HCT116 (cell line): ENCODE results near the gene AKAP12. TPM values are rescaled to one million over a fixed set of nuclear protein-coding genes. Genes with fewer than 3 reads are reported as not detected.
A peak's percentile ranks its signal among the peaks of the same experiment; 100 is the strongest.

Experiments used
- ATAC-seq: fragments of 200-7000 bp; cut with Tn5 transposase; 2 replicates; pipeline ENCODE4 v1.9.1; 2020; ENCODE audit warnings: mild to moderate bottlenecking, moderate library complexity
- BruUV-seq: library from RNA; stranded (reverse); fragments of 400-500 nt; replicated peaks from 2 replicates; lab custom pipeline; 2021; lab: Mats Ljungman, UMichigan
- CTCF ChIA-PET: fragments of 300-600 bp; sonication (Branson Sonifier 250); formaldehyde crosslinking; loops from one replicate; lab custom pipeline; 2021; ENCODE audit warnings: antibody characterized with exemption; lab: Charles Lee
- POLR2A ChIA-PET: fragments of 300-600, 350-600 bp; sonication (Branson Sonifier 250); formaldehyde crosslinking; loops from one replicate; lab custom pipeline; 2021; ENCODE audit warnings: antibody characterized with exemption; lab: Charles Lee
- RAD21 ChIA-PET, 2 experiments: fragments of 300-600 bp; sonication (Branson Sonifier 250); formaldehyde crosslinking; loops; one replicate each; lab custom pipeline; 2023; ENCODE audit warnings: low total read pairs in 2 of 2; ENCODE audit not compliant: uncharacterized antibody in 2 of 2, unreplicated experiment in 2 of 2, low non-redundant PET in 1 of 2; lab: Charles Lee
- DNase-seq: peaks from one replicate; pipeline ENCODE4 v3.0.0-alpha.2; 2010; ENCODE audit warnings: low read depth, low spot score
- H2AFZ ChIP-seq: fragments of 200-600 bp; shearing (Covaris generic), sonication (generic); 2 replicates; pipeline ENCODE4 v1.6.1; 2017; ENCODE audit warnings: low read depth, mixed run types, mixed read lengths, antibody characterized with exemption, low read length; ENCODE audit not compliant: poor library complexity, severe bottlenecking
- H3K27ac ChIP-seq: 2 replicates; pipeline ENCODE4 v1.5.1; 2012; ENCODE audit warnings: low read depth, low read length
- H3K27me3 ChIP-seq: fragments of 200-600 bp; sonication (generic); 2 replicates; pipeline ENCODE4 v1.6.1; 2016; ENCODE audit warnings: mixed run types, low read length, mixed read lengths; ENCODE audit not compliant: insufficient read depth
- H3K36me3 ChIP-seq, 2 experiments: fragments of 200-500 bp in 1 of 2; fragments of 200-600 bp in 1 of 2; sonication (Bioruptor generic) in 1 of 2; sonication (generic) in 1 of 2; 2 replicates each; pipeline versions ENCODE4 v1.5.1 to v1.6.1; 2014 to 2016; ENCODE audit warnings: low read length in 2 of 2, inconsistent platforms in 1 of 2, mixed read lengths in 1 of 2, mixed run types in 1 of 2; ENCODE audit not compliant: insufficient read depth in 2 of 2, control insufficient read depth in 1 of 2
- H3K4me1 ChIP-seq, 2 experiments: fragments of 200-600 bp in 1 of 2; sonication (generic) in 1 of 2; 2 replicates each; pipeline versions ENCODE4 v1.5.1 to v1.6.1; 2012 to 2017; ENCODE audit warnings: low read length in 2 of 2, inconsistent platforms in 1 of 2, mild to moderate bottlenecking in 1 of 2, mixed read lengths in 1 of 2, mixed run types in 1 of 2, moderate library complexity in 1 of 2; ENCODE audit not compliant: insufficient read depth in 2 of 2, control insufficient read depth in 1 of 2
- H3K4me2 ChIP-seq: fragments of 200-600 bp; sonication (generic); 2 replicates; pipeline ENCODE4 v1.6.1; 2017; ENCODE audit warnings: mixed run types, low read length, mixed read lengths
- H3K4me3 ChIP-seq, 2 experiments: fragments of 200-600 bp in 1 of 2; sonication (generic) in 1 of 2; replicated peaks in 1 of 2; 2 replicates each; pipeline ENCODE4 v1.5.1; 2011 to 2016; ENCODE audit warnings: low read length in 2 of 2, control low read depth in 1 of 2, low read depth in 1 of 2, mild to moderate bottlenecking in 1 of 2, mixed read lengths in 1 of 2, mixed run types in 1 of 2
- H3K79me2 ChIP-seq: fragments of 200-600 bp; sonication (generic); 2 replicates; pipeline ENCODE4 v1.6.1; 2017; ENCODE audit warnings: mild to moderate bottlenecking, mixed run types, low read length, moderate library complexity, mixed read lengths; ENCODE audit not compliant: insufficient read depth
- H3K9ac ChIP-seq: fragments of 200-600 bp; sonication (generic); 2 replicates; pipeline ENCODE4 v1.6.1; 2016; ENCODE audit warnings: low read length, mixed read lengths
- H3K9me2 ChIP-seq: fragments of 200-600 bp; sonication (generic), shearing (Covaris generic); 2 replicates; pipeline ENCODE4 v1.6.1; 2017; ENCODE audit warnings: mixed run types, mild to moderate bottlenecking, moderate library complexity; ENCODE audit not compliant: insufficient read depth
- H3K9me3 ChIP-seq, 2 experiments: fragments of 200-500 bp in 1 of 2; fragments of 200-600 bp in 1 of 2; sonication (Bioruptor generic) in 1 of 2; sonication (generic) in 1 of 2; 2 replicates each; pipeline ENCODE4 v1.6.1; 2014 to 2017; ENCODE audit warnings: low read length in 2 of 2, mixed read lengths in 2 of 2, inconsistent platforms in 1 of 2, low read depth in 1 of 2, mild to moderate bottlenecking in 1 of 2, mixed run types in 1 of 2, moderate library complexity in 1 of 2; ENCODE audit not compliant: control insufficient read depth in 1 of 2, insufficient read depth in 1 of 2
- H4K20me1 ChIP-seq: fragments of 200-600 bp; sonication (generic), shearing (Covaris generic); 2 replicates; pipeline ENCODE4 v1.6.1; 2017; ENCODE audit warnings: mixed run types, mild to moderate bottlenecking, moderate library complexity; ENCODE audit not compliant: insufficient read depth
- CBX3 ChIP-seq: IDR thresholded peaks from 2 replicates; pipeline ENCODE4 v1.6.1; 2012; ENCODE audit warnings: low read depth
- CEBPB ChIP-seq: IDR thresholded peaks from 2 replicates; pipeline ENCODE4 v1.6.1; 2012; ENCODE audit warnings: low read depth
- ELF1 ChIP-seq: IDR thresholded peaks from 2 replicates; pipeline ENCODE4 v1.6.1; 2012; ENCODE audit warnings: low read depth, borderline replicate concordance
- EZH2 ChIP-seq: fragments of 200-600 bp; sonication (generic); IDR thresholded peaks from 2 replicates; pipeline ENCODE4 v1.6.1; 2017; ENCODE audit warnings: antibody characterized with exemption, mixed run types
- FOSL1 ChIP-seq: IDR thresholded peaks from 2 replicates; pipeline ENCODE4 v1.6.1; 2012; ENCODE audit warnings: low read depth
- JUND ChIP-seq: IDR thresholded peaks from 2 replicates; pipeline ENCODE4 v1.6.1; 2012
- POLR2AphosphoS5 ChIP-seq: IDR thresholded peaks from 2 replicates; pipeline ENCODE4 v1.6.1; 2011; ENCODE audit warnings: mild to moderate bottlenecking, low read depth, low read length, moderate library complexity
- RAD21 ChIP-seq: IDR thresholded peaks from 2 replicates; pipeline ENCODE4 v1.6.1; 2012; ENCODE audit warnings: low read depth, mild to moderate bottlenecking
- SP1 ChIP-seq: IDR thresholded peaks from 2 replicates; pipeline ENCODE4 v1.6.1; 2012; ENCODE audit warnings: low read depth
- SRF ChIP-seq: IDR thresholded peaks from 2 replicates; pipeline ENCODE4 v1.6.1; 2012; ENCODE audit warnings: low read depth
- YY1 ChIP-seq: IDR thresholded peaks from 2 replicates; pipeline ENCODE4 v1.6.1; 2011; ENCODE audit warnings: low read length, low read depth, moderate library complexity, mild to moderate bottlenecking; ENCODE audit not compliant: insufficient replicate concordance; ENCODE audit errors: extremely low read depth
- intact Hi-C: fragments of 100-400 bp; cut with micrococcal nuclease; formaldehyde crosslinking; loops from 2 replicates; pipeline ENCODE4 v1.10.0; 2022
- total RNA-seq: library from RNA; stranded (reverse); gene quantifications from one replicate; pipeline ENCODE4 v1.2.1, GENCODE V29; 2021; ENCODE audit not compliant: unreplicated experiment
- TF ChIP-seq, protein P1 (sequence below): IDR thresholded peaks from 2 replicates; pipeline ENCODE4 v1.6.1; 2012
- TF ChIP-seq, protein P2 (sequence below): IDR thresholded peaks from 2 replicates; pipeline ENCODE4 v1.6.1; 2012
- TF ChIP-seq, protein P3 (sequence below), 3 experiments: fragments of 200-600 bp in 1 of 3; sonication (generic) in 1 of 3; IDR thresholded peaks in 2 of 3; conservative IDR thresholded peaks in 1 of 3; 2 replicates each; pipeline ENCODE4 v1.5.1; 2012 to 2017; ENCODE audit warnings: low read depth in 2 of 3, low read length in 2 of 3, antibody characterized with exemption in 1 of 3, borderline replicate concordance in 1 of 3, control low read depth in 1 of 3, mild to moderate bottlenecking in 1 of 3, mixed read lengths in 1 of 3, mixed run types in 1 of 3, moderate library complexity in 1 of 3; ENCODE audit not compliant: insufficient read depth in 1 of 3
- TF ChIP-seq, protein P4 (sequence below): IDR thresholded peaks from 2 replicates; pipeline ENCODE4 v1.6.1; 2012; ENCODE audit warnings: low read depth

AKAP12 gene
- total RNA-seq, 1 experiment from 2014 or later: 1,220 TPM

DNA sequence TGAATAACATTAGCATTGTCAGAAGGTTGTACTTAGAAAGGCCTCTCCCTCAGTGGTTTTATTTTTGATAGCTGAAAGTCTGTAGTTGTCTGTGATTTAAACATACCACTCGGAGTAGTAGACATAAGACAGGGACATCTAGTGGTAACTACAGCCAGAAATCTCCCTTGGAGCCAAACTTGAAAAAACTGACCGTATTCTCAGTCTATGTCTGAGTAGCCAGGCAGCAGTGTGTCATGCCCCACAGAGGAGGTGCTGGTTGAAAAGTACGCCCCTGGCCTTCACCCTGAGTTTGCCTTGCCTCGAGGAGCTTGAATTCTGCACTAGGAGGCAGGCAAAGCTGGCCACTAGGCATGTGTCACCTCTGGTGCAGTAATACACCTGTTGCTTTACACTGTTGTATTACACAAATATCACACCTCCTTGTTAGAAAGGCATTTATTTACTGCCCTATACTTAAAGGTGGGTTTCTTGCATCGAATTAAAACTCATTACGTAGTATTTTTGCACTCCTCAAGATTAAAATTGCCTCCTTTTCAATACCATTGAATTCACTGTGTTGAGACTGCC is 130.8 kb downstream of the AKAP12 start:
- Histone ChIP-seq H3K27ac (no peak overlapping the region), H4K20me1 (no peaks in the 10 kb centered on the region), H3K9me3 (no peaks in the 10 kb centered on the region), H3K4me2 (no peak overlapping the region), H3K27me3 (no peaks in the 10 kb centered on the region), H3K79me2 (peaks cover 23% of the 10 kb centered on the region), H3K36me3 (peaks cover 5 to 22% of the 10 kb centered on the region in 2 experiments; a peak in 1 of 4 replicates), H3K9ac (no peak overlapping the region), H2AFZ (no peak overlapping the region), H3K4me3 (no peak overlapping the region), H3K9me2 (no peaks in the 10 kb centered on the region), H3K4me1 (peaks cover 18% of the 10 kb centered on the region in 2 experiments)
- CTCF ChIA-PET: interaction anchor here (0.6 to 1.7 kb wide), 3 partner anchors 12 to 479 kb away, joined by 3 to 10 read pairs (median 5); no protein-coding TSS in a partner anchor
- no TSS peak for BruUV-seq
- no peak for DNase-seq
- TF ChIP-seq EZH2 (no peak), SP1 (no peak), POLR2AphosphoS5 (no peak), CEBPB (no peak), ELF1 (no peak), JUND (no peak), RAD21 (peak; percentile 56), FOSL1 (no peak), YY1 (no peak), CBX3 (no peak), SRF (no peak)
- TF ChIP-seq, protein P1, sequence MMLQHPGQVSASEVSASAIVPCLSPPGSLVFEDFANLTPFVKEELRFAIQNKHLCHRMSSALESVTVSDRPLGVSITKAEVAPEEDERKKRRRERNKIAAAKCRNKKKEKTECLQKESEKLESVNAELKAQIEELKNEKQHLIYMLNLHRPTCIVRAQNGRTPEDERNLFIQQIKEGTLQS: no peak
- TF ChIP-seq, protein P2, sequence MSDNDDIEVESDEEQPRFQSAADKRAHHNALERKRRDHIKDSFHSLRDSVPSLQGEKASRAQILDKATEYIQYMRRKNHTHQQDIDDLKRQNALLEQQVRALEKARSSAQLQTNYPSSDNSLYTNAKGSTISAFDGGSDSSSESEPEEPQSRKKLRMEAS: no peak
- TF ChIP-seq, protein P3, sequence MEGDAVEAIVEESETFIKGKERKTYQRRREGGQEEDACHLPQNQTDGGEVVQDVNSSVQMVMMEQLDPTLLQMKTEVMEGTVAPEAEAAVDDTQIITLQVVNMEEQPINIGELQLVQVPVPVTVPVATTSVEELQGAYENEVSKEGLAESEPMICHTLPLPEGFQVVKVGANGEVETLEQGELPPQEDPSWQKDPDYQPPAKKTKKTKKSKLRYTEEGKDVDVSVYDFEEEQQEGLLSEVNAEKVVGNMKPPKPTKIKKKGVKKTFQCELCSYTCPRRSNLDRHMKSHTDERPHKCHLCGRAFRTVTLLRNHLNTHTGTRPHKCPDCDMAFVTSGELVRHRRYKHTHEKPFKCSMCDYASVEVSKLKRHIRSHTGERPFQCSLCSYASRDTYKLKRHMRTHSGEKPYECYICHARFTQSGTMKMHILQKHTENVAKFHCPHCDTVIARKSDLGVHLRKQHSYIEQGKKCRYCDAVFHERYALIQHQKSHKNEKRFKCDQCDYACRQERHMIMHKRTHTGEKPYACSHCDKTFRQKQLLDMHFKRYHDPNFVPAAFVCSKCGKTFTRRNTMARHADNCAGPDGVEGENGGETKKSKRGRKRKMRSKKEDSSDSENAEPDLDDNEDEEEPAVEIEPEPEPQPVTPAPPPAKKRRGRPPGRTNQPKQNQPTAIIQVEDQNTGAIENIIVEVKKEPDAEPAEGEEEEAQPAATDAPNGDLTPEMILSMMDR (IDR thresholded peaks at IDR 0.05 in 2 of 3, conservative IDR thresholded peaks at IDR 0.05 in 1 of 3; ENCODE audit: borderline replicate concordance in 1 of 3, insufficient read depth in 1 of 3, low read depth in 2 of 3, low read length in 2 of 3): peak; percentile 24 to 50 (median 40); a peak in 5 of 6 replicates
- TF ChIP-seq, protein P4, sequence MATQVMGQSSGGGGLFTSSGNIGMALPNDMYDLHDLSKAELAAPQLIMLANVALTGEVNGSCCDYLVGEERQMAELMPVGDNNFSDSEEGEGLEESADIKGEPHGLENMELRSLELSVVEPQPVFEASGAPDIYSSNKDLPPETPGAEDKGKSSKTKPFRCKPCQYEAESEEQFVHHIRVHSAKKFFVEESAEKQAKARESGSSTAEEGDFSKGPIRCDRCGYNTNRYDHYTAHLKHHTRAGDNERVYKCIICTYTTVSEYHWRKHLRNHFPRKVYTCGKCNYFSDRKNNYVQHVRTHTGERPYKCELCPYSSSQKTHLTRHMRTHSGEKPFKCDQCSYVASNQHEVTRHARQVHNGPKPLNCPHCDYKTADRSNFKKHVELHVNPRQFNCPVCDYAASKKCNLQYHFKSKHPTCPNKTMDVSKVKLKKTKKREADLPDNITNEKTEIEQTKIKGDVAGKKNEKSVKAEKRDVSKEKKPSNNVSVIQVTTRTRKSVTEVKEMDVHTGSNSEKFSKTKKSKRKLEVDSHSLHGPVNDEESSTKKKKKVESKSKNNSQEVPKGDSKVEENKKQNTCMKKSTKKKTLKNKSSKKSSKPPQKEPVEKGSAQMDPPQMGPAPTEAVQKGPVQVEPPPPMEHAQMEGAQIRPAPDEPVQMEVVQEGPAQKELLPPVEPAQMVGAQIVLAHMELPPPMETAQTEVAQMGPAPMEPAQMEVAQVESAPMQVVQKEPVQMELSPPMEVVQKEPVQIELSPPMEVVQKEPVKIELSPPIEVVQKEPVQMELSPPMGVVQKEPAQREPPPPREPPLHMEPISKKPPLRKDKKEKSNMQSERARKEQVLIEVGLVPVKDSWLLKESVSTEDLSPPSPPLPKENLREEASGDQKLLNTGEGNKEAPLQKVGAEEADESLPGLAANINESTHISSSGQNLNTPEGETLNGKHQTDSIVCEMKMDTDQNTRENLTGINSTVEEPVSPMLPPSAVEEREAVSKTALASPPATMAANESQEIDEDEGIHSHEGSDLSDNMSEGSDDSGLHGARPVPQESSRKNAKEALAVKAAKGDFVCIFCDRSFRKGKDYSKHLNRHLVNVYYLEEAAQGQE: no peak
- ATAC-seq: peak; percentile 58
- RAD21 ChIA-PET: no interaction called here
- intact Hi-C loops: no loop called here
- POLR2A ChIA-PET: no interaction called here
